GM19023 (cell line): ENCODE data around the gene DNAJB12.
"Not testable (repeated sequence)": the region's sequence is repeated elsewhere in the genome, so short reads cannot be mapped to it uniquely, and the experiment has no call there.

Experiments used
- ATAC-seq: cut with Tn5 transposase; IDR thresholded peaks from one replicate; pipeline ENCODE4 v1.9.1; 2021; ENCODE audit warnings: mild to moderate bottlenecking, moderate library complexity; ENCODE audit not compliant: unreplicated experiment

The DNAJB12 gene

DNA sequence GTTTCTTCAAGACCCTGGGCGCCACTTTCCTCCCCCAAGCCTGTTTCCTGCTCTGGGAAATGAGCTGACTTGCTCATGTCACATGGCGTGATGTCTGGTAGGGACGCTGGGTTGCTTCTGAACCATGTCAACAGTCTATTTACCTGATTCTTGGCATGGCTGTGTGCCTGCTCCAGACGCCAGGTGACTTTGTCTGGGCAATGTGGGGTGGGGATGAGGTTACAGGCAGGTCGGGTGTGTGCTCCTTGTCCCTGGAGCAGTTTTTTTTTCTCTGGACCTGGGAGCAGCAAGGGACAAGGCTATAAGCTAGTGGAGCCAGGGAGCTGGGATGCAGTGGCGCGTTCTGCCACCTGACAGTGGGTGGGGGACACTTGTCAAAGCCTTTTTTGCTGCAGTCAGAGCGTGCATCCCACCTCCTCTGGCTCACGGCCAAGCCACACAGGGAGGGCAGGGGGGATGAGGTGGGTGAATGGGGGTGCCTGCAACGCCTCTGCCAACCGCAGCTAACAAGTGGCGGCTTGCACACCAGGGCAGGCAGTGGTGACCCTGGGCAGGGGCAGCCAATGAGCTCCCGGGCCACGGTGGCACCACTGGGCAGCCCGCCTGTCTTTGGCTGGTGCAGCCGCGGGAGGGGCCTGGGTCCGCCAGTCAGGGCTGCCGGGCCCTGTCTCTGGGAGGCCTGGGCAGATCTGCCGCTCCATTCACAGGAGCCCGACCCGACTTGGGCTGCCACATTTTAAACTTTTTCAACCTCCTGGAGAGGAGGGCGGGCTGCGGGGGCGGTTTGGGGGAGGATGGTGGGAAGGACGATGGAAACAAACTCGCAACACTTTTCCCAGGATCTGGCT lies 22.9 kb downstream of the DNAJB12 start:
- peak; percentile 38 for ATAC-seq

DNA sequence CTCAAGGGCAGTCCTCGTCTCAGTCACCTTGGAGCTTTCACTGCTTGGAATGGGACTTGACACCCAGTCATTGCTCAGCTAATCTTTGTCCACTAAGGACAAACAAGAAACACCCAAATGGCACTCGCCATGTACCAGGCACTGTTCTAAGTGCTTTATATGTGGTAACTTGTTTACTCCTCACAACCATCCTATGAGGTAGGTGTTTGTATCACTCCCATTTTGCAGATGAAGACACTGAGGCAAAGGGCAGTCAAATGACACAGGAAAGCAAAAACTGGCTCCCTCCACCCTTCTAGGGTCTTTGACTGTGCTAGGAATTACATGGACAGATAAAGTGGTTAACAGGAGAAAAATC lies 24.7 kb downstream of the DNAJB12 start:
- ATAC-seq, result no peak

DNA sequence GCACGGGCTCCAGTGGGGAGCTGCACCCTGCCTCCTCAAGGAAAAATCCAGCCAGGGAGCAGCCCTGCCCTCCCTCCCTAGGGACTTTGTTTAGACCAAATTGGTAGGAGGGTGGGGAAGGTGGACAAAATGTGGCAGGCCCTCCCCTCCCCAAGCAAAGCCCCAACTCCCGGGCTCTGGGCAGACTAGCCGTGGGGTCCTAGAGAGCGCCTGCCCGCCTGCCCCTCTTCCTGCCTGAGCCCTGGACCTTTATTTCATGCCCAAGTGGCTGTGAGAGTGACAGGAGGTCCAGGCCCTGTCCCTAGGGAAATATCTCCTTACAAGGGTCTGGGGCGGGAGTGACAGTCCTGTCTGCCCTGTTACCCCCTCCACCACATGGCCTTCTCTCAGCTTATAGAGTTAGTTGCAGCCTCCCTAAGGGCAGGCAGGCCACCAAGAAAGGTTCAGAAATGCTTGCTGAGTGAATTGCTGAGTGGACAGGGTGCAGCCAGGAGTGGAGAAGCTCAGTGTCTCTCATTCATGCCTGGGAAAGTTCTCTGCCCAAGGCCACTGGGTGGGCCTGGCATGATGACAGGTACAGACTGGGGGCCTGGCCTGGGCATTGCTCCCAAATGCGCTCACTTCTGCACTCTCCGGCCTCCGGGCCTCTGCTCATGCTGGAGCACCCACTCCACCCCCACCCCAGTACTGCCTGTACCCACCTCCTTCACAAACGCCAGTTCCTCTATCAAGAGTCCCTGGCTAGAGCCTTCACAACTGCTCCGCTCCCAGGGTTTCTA lies 25.2 kb downstream of the DNAJB12 start:
- ATAC-seq, result no peak

DNA sequence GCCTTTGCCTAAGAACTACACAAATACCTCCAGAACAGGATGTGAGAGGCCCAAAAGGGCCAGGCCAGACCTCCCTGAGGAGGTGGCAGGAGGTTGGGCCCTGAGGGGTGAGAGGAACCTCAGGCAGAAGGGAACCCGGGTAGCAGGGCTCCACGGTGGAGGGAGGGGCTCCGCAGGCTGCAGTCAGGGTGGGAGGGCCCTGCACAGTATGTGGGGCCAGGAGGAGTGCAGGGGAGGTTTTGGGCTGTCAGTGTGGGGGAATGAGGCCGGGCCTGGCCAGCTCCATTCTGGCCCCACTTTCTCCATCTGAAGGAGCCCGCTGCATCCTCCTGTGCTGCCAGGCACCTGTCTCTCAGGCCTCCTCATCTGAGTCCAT lies 25.9 kb downstream of the DNAJB12 start:
- ATAC-seq, result no peak

DNA sequence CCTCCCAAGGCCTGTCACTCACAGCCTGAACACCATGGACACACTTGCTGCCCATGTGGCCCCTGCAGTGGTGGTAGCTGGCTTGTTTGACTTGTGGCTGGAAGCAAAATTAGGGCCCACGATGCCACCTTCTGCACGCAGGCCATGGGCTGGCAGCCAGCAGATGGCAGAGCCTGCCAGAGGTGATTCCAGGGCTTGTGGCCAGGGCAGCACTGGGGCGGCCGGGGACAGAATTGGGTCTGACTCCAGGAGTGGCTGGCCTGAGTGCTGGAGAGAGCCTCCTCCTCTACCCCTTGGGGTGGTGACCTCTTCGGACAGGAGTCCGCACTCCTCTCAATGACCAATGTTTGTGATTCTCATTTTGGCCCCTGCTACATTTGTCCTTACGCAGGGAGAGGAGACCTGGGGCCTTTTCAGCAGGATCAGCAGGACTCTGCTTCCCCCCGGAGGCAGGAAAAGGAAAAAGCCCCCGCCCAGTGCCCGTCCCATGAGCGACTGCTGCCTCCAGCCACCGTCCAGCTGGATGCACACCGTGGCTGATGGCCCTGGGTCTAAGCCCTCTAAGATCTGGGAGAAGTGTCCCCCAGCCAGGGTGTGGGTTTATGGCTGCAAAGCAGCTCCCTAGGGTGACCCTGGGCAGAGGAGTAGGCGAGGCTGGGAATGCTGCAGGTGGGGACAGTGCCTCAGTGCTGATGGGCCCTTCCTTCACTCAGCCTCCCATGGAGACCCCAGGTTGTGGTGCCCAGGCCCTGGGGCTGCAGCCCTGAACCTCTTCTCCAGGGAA lies 26.5 kb downstream of the DNAJB12 start:
- no peak for ATAC-seq

DNA sequence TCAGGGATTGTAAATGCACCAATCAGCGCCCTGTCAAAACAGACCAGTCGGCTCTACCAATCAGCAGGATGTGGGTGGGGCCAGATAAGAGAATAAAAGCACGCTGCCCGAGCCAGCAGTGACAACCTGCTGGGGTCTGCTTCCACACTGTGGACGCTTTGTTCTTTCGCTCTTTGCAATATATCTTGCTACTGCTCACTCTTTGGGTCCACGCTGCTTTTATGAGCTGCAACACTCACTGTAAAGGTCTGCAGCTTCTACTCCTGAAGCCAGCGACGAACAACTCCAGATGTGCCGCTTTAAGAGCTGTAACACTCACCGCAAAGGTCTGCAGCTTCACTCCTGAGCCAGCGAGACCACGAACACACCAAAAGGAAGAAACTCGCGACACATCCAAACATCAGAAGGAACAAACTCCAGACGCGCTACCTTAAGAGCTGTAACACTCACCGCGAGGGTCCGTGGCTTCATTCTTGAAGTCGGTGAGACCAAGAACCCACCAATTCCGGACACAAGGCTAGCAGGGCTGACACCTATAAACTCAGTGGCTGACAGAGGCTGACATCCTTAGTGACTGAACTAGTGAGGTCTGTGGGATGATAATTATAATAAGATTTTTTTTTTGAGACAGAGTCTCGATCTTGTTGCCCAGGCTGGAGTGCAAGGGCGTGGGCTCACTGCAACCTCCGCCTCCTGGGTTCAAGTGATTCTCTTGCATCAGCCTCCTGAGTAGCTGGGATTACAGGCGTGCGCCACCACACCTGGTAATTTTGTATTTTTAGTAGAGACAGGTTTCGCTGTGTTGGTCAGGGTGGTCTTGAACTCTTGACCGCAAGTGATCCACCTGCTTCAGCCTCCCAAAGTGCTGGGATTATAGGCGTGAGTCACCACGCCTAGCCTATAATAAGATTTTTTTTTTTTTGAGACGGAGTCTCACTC lies 27.8 kb downstream of the DNAJB12 start:
- ATAC-seq, result not testable (repeated sequence)

DNA sequence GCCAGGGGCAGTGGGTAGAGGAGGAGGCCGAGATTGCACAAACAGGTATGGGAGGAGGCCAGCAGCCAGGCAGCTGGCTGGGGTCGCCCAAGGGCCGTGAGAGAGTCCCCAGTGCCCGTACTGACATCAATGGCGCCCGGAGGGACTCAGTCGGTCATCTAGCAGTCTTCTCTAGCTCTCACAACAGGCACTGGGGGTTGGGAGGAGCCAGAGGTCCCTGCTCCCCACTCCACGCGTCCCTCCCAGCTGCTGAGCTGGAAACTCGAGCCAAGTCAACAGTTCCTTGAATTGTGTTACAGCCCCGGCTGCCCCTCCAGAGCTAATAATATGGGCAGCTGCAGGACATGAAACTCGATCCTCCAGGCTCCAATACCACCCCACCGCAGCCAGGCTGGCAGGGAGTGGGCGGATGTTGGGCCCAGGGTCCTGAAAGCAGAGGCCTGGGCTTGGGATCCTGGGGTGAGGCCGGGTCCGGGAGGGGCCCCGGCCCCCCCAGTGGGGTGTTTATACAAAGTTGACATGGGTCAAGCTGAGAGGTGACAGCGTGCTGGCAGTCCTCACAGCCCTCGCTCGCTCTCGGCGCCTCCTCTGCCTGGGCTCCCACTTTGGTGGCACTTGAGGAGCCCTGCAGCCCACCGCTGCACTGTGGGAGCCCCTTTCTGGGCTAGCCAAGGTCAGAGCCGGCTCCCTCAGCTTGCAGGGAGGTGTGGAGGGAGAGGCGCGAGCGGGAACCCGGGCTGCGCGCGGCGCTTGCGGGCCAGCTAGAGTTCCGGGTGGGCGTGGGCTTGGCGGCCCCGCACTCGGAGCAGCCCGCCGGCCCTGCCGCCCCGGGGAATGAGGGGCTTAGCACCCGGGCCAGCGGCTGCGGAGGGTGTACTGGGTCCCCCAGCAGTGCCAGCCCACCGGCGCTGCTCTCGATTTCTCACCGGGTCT lies 29.2 kb downstream of the DNAJB12 start:
- ATAC-seq, result not testable (repeated sequence)

DNA sequence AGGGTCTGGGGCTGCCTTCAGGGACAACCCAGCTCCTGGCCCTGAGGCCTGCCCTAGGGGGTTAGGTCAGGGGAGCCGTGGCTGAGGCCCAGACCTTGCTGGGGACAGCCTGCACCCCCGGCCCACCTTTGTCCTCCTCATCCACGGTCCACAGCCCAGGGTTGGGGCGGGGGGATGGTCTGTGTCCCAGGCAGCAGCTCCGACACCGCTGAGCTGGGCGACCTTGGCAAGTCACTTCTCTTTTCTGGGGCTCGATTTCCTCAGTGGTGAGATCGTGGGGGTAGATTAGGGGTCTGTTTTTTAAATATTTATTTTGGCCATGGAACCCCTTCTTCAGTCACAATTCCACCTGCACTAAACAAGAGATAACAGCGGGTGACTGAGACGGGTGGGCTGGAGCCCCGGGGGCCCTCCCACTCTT lies 30.9 kb downstream of the DNAJB12 start:
- no peak for ATAC-seq

DNA sequence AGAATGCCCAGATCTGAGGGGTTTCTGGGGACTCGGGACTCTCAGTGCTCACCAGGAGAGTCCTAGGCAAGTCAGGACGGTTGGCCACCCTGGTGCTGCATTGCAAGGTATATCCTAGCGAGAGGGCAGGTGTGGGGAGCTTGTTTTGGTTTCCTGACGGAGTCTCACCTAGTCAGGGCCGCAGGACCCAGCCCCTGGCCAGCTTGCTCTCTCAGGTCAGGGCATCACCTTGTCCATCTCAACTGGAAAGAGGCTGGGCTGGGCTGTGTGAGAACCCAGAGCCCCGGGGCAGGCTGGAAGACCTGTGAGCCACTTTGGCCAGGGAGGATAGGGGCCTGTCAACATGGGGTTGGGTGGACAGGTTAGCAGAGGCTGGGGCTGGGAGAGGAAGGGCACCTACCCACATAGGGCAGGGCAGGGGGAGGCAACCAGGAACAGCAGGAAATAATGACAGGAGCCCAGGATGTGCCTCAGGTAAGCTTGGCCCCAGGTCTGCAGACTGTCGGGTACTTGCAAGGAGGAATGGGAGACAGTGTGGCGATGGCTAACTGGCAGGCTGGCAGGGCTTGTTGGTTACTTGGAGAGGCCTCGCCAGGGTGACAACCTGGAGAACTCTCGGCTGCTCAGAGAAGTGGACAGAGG lies 31.5 kb downstream of the DNAJB12 start:
- no peak for ATAC-seq

DNA sequence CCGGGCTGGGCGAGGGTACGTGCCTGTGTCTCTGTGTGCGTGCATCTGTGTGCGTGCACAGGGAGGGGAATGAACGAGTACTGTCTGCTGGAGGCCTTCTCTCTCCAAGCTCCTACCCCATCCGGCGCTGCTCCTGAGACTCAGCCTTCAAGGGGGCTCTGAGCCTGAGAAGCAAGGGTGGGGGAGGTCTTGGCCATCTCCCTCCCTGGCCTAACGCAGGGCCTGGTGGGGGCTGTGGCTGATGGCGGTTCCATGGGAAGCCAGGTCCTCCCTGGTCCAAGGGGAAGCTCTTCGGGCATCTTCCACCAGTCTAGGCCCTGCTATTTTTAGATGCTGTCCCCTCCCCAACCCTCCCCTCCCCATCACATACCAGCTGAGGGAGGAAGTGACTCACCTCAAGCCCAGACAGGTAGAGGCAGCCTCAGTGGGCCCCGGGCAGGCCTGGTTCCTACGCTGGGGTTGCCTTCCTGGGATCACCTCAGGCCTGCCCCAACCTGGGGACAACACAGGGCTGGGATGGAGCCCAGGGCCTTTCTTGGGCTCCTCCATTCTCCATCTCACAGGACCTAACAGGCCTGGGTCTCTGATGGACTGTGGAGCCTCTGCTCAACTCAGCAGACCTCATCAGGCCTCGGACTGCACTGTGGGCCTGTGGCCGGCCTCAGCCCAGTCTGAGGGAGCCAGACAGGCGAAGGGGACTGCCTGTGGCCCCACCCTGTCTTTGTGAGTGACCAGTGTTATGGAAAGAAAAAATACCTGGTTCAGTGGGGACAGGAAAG lies 32.2 kb downstream of the DNAJB12 start:
- ATAC-seq, result no peak

DNA sequence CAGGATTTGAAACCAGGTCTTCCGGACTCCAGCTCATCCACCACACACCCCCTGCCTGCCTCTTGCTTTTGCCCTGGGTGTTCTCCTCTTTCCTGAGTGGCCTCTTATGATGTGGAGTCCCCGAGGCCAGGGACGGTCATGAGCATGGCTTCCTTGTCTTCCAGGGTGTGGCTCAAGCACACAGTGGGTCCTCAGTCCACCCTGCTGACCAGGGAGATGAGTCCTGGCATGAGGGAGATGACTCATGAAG lies 32.8 kb downstream of the DNAJB12 start:
- ATAC-seq, result no peak

DNA sequence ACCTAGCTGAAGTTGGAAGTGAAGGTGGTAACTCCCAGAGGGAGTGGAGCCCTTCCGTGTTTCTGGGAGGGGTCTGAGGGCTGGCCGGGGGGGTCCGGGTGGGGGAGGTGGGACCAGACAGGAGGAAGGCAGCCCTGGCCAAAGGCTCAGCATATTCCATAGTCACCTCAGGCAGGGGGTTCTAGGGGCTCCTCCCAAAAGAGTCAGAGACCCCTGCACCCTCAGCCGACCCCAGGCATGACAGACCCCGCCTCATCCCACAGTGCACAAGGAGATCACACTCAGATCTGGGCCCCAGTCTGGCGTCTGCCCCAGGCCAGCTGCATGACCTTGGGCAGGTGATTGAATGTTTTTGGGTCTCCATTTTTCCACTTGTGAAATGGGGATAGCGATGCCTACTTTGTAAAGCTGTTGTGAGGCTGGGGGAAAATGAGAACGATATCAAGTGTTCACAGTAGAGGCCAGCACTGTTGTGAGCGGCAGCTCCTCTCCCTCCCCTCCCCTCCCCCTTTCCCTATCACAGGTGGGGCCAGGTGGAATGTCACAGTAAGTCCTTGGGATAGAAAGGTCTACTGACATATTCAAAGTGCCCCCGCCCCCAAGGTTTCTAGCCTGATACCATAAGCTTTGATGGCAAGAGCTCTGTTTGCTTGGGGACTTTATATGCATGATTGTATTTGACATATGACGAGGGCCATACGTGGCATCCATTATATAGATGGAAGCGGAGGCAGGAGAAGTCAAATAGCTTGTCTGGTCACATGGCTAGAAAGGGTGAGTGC lies 33.3 kb downstream of the DNAJB12 start:
- no peak for ATAC-seq

DNA sequence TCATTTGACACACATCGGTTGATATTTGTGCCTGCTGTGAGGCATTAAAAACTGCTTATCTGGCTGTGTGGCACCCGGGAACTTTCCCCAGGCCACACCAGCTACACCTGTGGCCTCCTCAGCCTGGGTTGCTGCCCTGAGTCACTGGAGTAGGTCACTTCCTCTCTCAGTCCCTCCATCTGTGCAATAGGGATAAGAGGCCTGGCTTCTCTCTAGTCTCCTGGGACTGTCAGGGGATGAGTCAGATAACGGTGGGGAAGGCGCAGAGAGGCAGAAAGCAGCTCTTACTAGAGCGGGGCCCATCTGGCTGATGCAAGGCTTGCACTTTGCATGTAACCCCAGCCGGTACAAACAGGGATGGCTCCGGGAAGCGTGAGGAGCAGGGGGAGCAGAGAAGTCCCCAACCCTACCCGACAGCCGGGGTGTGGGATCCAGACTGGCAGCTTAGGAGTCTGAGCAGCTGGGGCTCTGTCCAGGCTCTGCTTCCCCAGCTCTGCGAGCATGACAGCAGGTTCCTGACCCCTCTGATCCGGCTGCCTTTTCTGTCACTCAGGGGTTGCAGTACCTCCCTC lies 34.0 kb downstream of the DNAJB12 start:
- peak; percentile 61 for ATAC-seq

DNA sequence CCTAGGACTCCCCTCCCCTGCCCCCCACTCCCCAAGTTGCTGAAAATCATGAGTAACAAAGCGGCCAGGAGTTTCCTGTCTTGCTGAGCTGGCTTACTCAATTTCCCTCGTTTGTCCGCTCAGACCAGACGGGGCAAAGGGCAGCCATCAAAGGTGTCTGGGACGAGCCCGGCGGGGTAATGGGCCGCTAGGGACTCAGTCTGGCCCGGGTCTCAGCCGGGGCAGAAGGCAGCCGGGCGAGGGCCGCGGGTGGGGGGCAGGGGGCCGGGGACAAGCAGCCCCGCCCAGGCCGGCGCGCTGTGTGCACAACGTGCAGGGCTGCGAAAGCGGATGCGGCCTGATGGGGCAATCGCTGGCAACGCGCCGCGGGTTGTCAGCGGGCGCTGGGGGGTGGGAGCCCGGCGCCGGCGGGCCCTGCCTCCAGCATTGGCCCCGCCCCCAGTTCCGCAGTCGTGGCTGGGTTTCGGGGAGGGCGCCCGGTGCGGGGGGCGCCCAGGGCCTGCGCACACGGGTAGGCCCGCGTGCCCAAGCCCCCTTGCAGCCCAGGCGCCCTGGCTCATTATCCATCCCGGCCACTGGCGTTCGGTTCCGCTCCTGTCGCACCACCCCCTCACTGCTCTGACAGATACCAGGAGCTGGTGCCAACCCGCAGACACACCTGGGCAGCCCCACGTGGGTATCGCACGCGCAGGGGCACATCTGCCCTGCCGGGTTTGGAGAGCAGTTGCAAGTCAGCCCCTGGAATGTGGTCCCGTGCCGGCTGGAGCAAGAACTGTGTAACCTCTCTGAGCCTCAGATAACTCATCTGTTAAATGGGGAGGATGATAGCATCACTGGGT lies 35.1 kb downstream of the DNAJB12 start:
- ATAC-seq, result peak; percentile 60

DNA sequence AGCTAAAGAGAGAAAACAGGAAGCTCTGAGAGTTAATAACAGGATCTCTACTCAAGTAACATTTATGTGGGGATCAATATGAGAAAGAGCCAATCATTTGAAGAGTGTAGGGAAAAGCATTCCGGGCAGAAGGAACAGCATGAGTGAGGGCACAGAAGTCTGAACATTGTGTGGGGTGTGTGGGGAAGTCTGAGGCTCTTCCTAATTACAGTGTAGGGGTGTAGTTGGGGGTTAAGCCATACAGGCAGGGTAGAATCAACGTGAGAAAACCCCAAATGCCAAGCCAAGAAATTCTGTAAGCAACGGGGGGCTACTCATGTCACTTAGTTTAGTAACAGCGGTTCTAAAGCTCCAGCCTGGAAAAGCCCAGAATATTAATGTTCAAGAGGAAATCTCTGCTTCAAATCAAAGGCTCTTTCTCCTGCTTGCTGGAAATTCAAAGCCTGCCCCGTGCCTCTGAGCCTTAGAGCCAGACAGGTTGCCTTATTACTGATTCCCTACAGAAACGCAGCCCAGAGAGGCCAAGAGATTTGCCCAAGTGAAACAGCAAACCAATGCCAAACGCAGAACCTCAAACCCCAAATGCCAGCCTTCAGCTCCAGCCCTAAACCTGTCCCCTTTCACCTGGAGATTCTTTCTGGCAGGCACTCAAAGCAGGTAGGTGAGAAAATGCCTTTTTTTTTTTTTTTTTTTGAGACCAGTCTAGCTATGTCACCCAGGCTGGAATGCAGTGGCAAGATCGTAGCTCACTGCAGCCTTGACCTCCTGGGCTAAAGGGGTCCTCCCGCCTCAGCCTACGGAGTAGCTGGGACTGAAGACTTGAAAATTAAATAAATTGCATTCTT lies 36.1 kb downstream of the DNAJB12 start:
- ATAC-seq, result no peak
